B cell (primary cell): ENCODE measurements around the gene LHX6. TPM values are rescaled to one million over a fixed set of nuclear protein-coding genes. Genes with fewer than 3 reads are reported as not detected.

Experiments
- ATAC-seq: fragments of 200-7000 bp; cut with Tn5 transposase; one replicate; pipeline ENCODE4 v1.10.0; 2021; ENCODE audit warnings: low read depth, mild to moderate bottlenecking, moderate number of reproducible peaks, moderate library complexity
- CTCF ChIA-PET: fragments of 350-600 bp; sonication (Branson Sonifier 250); formaldehyde crosslinking; loops from one replicate; lab custom pipeline; 2021; ENCODE audit warnings: antibody characterized with exemption, inconsistent platforms; lab: Charles Lee
- POLR2A ChIA-PET: fragments of 350-600 bp; sonication (Branson Sonifier 250); formaldehyde crosslinking; loops from one replicate; lab custom pipeline; 2021; ENCODE audit warnings: antibody characterized with exemption; lab: Charles Lee
- DNase-seq: peaks from one replicate; pipeline ENCODE4 v3.0.0; 2013
- H2AFZ ChIP-seq: 2 replicates; pipeline ENCODE4 v1.6.1; 2012; ENCODE audit warnings: mild to moderate bottlenecking, low read depth, low read length; ENCODE audit not compliant: insufficient read depth, poor library complexity, severe bottlenecking
- H3K27ac ChIP-seq, 2 donors: 1 replicate in 1 of 2; 2 replicates in 1 of 2; pipeline ENCODE4 v1.5.1; 2012 to 2013; ENCODE audit warnings: low read length in 2 of 2, mild to moderate bottlenecking in 2 of 2, moderate library complexity in 1 of 2
- H3K27me3 ChIP-seq, 4 experiments: fragments of 200-600 bp in 1 of 4; sonication (generic) in 1 of 4; replicated peaks in 1 of 4; 1 replicate in 2 of 4; 2 replicates in 2 of 4; pipeline versions ENCODE4 v1.6.1 to v1.7.0; 2013 to 2016; ENCODE audit warnings: low read length in 3 of 4, mild to moderate bottlenecking in 2 of 4, mixed read lengths in 1 of 4, moderate library complexity in 1 of 4; ENCODE audit not compliant: insufficient read depth in 4 of 4, control insufficient read depth in 3 of 4; ENCODE audit errors: control extremely low read depth in 1 of 4
- H3K36me3 ChIP-seq, 2 experiments: replicated peaks in 1 of 2; 1 replicate in 1 of 2; 2 replicates in 1 of 2; pipeline versions ENCODE4 v1.6.1 to v1.7.1; 2013; ENCODE audit warnings: low read length in 1 of 2; ENCODE audit not compliant: insufficient read depth in 2 of 2, control insufficient read depth in 1 of 2; ENCODE audit errors: control extremely low read depth in 1 of 2, extremely low read depth in 1 of 2
- H3K4me1 ChIP-seq, 2 donors: fragments of 200-600 bp in 1 of 2; sonication (generic) in 1 of 2; 1 replicate in 1 of 2; 2 replicates in 1 of 2; pipeline versions ENCODE4 v1.5.1 to v1.6.1; 2013 to 2017; ENCODE audit warnings: low read length in 2 of 2; ENCODE audit not compliant: control insufficient read depth in 2 of 2, insufficient read depth in 2 of 2
- H3K4me2 ChIP-seq: replicated peaks from 2 replicates; pipeline ENCODE3; 2012; ENCODE audit warnings: mild to moderate bottlenecking, low read depth, low read length; ENCODE audit not compliant: poor library complexity, severe bottlenecking
- H3K4me3 ChIP-seq, 5 experiments: fragments of 200-600 bp in 1 of 5; sonication (generic) in 1 of 5; 1 replicate in 3 of 5; 2 replicates in 2 of 5; pipeline versions ENCODE4 v1.5.1 to v1.7.0; 2011 to 2016; ENCODE audit warnings: low read length in 4 of 5, mild to moderate bottlenecking in 4 of 5, low read depth in 2 of 5, control low read depth in 1 of 5, moderate library complexity in 1 of 5; ENCODE audit not compliant: insufficient read depth in 1 of 5; ENCODE audit errors: control extremely low read depth in 1 of 5, extremely low read depth in 1 of 5
- H3K79me2 ChIP-seq: fragments of 200-600 bp; sonication (generic); one replicate; pipeline ENCODE4 v1.6.0; 2016; ENCODE audit warnings: low read length; ENCODE audit not compliant: control insufficient read depth, insufficient read depth
- H3K9ac ChIP-seq: fragments of 200-600 bp; sonication (generic); 2 replicates; pipeline ENCODE4 v1.6.1; 2017; ENCODE audit warnings: mild to moderate bottlenecking, low read length, moderate library complexity
- H3K9me3 ChIP-seq, 3 donors: one replicate each; pipeline versions ENCODE4 v1.6.1 to v1.7.1; 2013; ENCODE audit warnings: low read length in 2 of 3; ENCODE audit not compliant: control insufficient read depth in 2 of 3, insufficient read depth in 1 of 3; ENCODE audit errors: control extremely low read depth in 1 of 3
- H4K20me1 ChIP-seq: 2 replicates; pipeline ENCODE4 v1.6.0; 2012; ENCODE audit warnings: mild to moderate bottlenecking, low read length; ENCODE audit not compliant: insufficient read depth, control insufficient read depth, poor library complexity, severe bottlenecking
- H3K27ac Mint-ChIP-seq: one replicate; pipeline ENCODE4 v1.8.0; 2021; ENCODE audit warnings: mixed read lengths
- H3K27me3 Mint-ChIP-seq: one replicate; pipeline ENCODE4 v1.8.0; 2021; ENCODE audit warnings: mixed read lengths
- H3K4me1 Mint-ChIP-seq: one replicate; pipeline ENCODE4 v1.8.0; 2021; ENCODE audit warnings: mixed read lengths
- H3K4me3 Mint-ChIP-seq: one replicate; pipeline ENCODE4 v1.8.0; 2021; ENCODE audit warnings: mixed read lengths
- H3K9me3 Mint-ChIP-seq: one replicate; pipeline ENCODE4 v1.8.0; 2022; ENCODE audit warnings: mixed read lengths; ENCODE audit not compliant: insufficient read depth
- CTCF ChIP-seq: fragments of 200-600 bp; IDR thresholded peaks from one replicate; pipeline ENCODE4 v1.8.0; 2022; ENCODE audit warnings: antibody characterized with exemption, mild to moderate bottlenecking
- EZH2 ChIP-seq: IDR thresholded peaks from 2 replicates; pipeline ENCODE4 v1.6.1; 2012; ENCODE audit warnings: borderline replicate concordance, low read depth, mild to moderate bottlenecking, moderate library complexity, low read length; ENCODE audit not compliant: insufficient read depth, poor library complexity, severe bottlenecking
- WGBS: methylation state at CpG from one replicate; pipeline ENCODE4 v1.1.5; 2013; ENCODE audit warnings: missing lambda C conversion rate; ENCODE audit not compliant: insufficient coverage; 5-methylcytosine and 5-hydroxymethylcytosine counted together
- intact Hi-C: fragments of 100-400 bp; cut with micrococcal nuclease; formaldehyde crosslinking; loops from one replicate; pipeline ENCODE4 v1.10.0; 2022
- polyA plus RNA-seq: library from polyadenylated mRNA; depleted of rRNA; stranded (reverse); fragments of >200 nt; gene quantifications from 2 replicates; pipeline ENCODE4 v1.2.3, GENCODE V29; 2012
- total RNA-seq, 2 donors: library from RNA; stranded (reverse); fragments of 120-200 nt in 1 of 2; gene quantifications; 1 replicate in 1 of 2; 2 replicates in 1 of 2; pipeline versions ENCODE4 v1.2.3 to v1.2.4, GENCODE V29; 2013 to 2022

The LHX6 gene
- total and polyA plus RNA-seq, 2 donors (not counting 1 experiment from before 2014, with no cell fraction given) = 0.03 TPM; not detected in 1

- Histone ChIP-seq H3K9ac (no peak overlapping the region), H3K79me2 (no peaks in the 10 kb centered on the region), H3K36me3 (no peaks in the 10 kb centered on the region), H3K27me3 (peaks cover 0 to 4% (median 0%) of the 10 kb centered on the region in 4 experiments), H3K4me1 (no peaks in the 10 kb centered on the region), H2AFZ (no peak overlapping the region), H3K9me3 (no peaks in the 10 kb centered on the region), H3K27ac (no peak overlapping the region), H3K4me3 (no peak overlapping the region), H3K4me2 (no peak overlapping the region), H4K20me1 (no peaks in the 10 kb centered on the region)
- H3K27me3 Mint-ChIP-seq = peaks cover 2% of the 10 kb centered on the region
- H3K27ac Mint-ChIP-seq = no peak overlapping the region
- ChIA-PET CTCF (interaction anchor here (1.0 kb wide), 1 partner anchor 64 kb away, joined by 4 read pairs; no protein-coding TSS in a partner anchor), POLR2A (no interaction called here)
- WGBS = 96% methylated on average over 6 of the region's 6 CpGs
- intact Hi-C loops = no loop called here
- ATAC-seq = no peak
- TF ChIP-seq EZH2 (no peak), CTCF (no peak)
- no peaks in the 10 kb centered on the region for H3K4me1 Mint-ChIP-seq
- no peak for DNase-seq
- no peak overlapping the region for H3K4me3 Mint-ChIP-seq
- H3K9me3 Mint-ChIP-seq = no peaks in the 10 kb centered on the region
Measured at GRCh38 chr9:122188369-122188768, 40.4 kb downstream of the LHX6 start.

- no peak for TF ChIP-seq EZH2
- TF ChIP-seq CTCF = no peak
- no peak for ATAC-seq
- H4K20me1 ChIP-seq = no peaks in the 10 kb centered on the region
- Mint-ChIP-seq H3K27ac (no peak overlapping the region), H3K4me1 (no peaks in the 10 kb centered on the region), H3K27me3 (peaks cover 9% of the 10 kb centered on the region), H3K4me3 (no peak overlapping the region), H3K9me3 (no peaks in the 10 kb centered on the region)
- H3K4me3 ChIP-seq = no peak overlapping the region
- H3K27me3 ChIP-seq = peaks cover 0 to 3% (median 0%) of the 10 kb centered on the region in 4 experiments
- CTCF ChIA-PET = interaction anchor here (1.1 kb wide), 1 partner anchor 16 kb away, joined by 3 read pairs; no protein-coding TSS in a partner anchor
- POLR2A ChIA-PET = no interaction called here
- H3K4me2 ChIP-seq = no peak overlapping the region
- DNase-seq = no peak
- no peaks in the 10 kb centered on the region for H3K4me1 ChIP-seq
- no peaks in the 10 kb centered on the region for H3K36me3 ChIP-seq
- no peak overlapping the region for H3K9ac ChIP-seq
- intact Hi-C loops = no loop called here
- 89% methylated on average over 6 of the region's 8 CpGs for WGBS
- no peaks in the 10 kb centered on the region for H3K79me2 ChIP-seq
- no peak overlapping the region for H2AFZ ChIP-seq
- no peak overlapping the region for H3K27ac ChIP-seq
- no peaks in the 10 kb centered on the region for H3K9me3 ChIP-seq
Measured at GRCh38 chr9:122186777-122187470, 41.8 kb downstream of the LHX6 start.
